Vagina (tissue), 2 donors: ENCODE results near the gene TRIM41. TPM values are rescaled to one million over a fixed set of nuclear protein-coding genes. Genes with fewer than 3 reads are reported as not detected.

Experiments
- DNase-seq, 2 donors: peaks; one replicate each; pipeline ENCODE4 v3.0.0-alpha.2; 2017; ENCODE audit errors: extremely low spot score in 2 of 2
- H3K27ac ChIP-seq: fragments of 200-600 bp; sonication (generic); one replicate; pipeline ENCODE4 v1.5.1; 2019
- H3K27me3 ChIP-seq: fragments of 200-600 bp; sonication (generic); one replicate; pipeline ENCODE4 v1.5.1; 2019
- H3K36me3 ChIP-seq, 2 donors: fragments of 200-600 bp; sonication (generic); one replicate each; pipeline ENCODE4 v1.5.1; 2017 to 2019
- H3K4me1 ChIP-seq: fragments of 200-600 bp; sonication (generic); one replicate; pipeline ENCODE4 v1.5.1; 2019
- H3K4me3 ChIP-seq, 2 donors: fragments of 200-600 bp; sonication (generic); 1 replicate in 1 of 2; 2 replicates in 1 of 2; pipeline ENCODE4 v1.5.1; 2016 to 2019
- H3K9me3 ChIP-seq: fragments of 200-600 bp; sonication (generic); one replicate; pipeline ENCODE4 v1.5.1; 2019
- CTCF ChIP-seq, 3 experiments: fragments of 450-650 bp in 2 of 3; fragments of 200-600 bp in 1 of 3; sonication (generic) in 1 of 3; IDR thresholded peaks; one replicate each; pipeline ENCODE4 v1.5.1; 2017 to 2019; ENCODE audit warnings: antibody characterized with exemption in 3 of 3, mild to moderate bottlenecking in 2 of 3, moderate library complexity in 2 of 3
- POLR2A ChIP-seq, 2 donors: fragments of 450-650 bp; IDR thresholded peaks; one replicate each; pipeline ENCODE4 v1.6.1; 2017; ENCODE audit warnings: antibody characterized with exemption in 2 of 2, mild to moderate bottlenecking in 2 of 2, moderate library complexity in 2 of 2
- POLR2AphosphoS5 ChIP-seq, 2 donors: sonication (generic); formaldehyde crosslinking; IDR thresholded peaks; one replicate each; pipeline ENCODE4 v1.9.0; 2017; ENCODE audit warnings: antibody characterized with exemption in 2 of 2, mild to moderate bottlenecking in 2 of 2, low read depth in 1 of 2; ENCODE audit not compliant: insufficient read depth in 1 of 2
- intact Hi-C: fragments of 100-400 bp; cut with DNase I; formaldehyde crosslinking; loops from one replicate; pipeline ENCODE4 v1.15.1; 2023
- total RNA-seq: library from RNA; depleted of rRNA; stranded (reverse); fragments of >200 nt; gene quantifications from one replicate; pipeline ENCODE4 v1.2.3, GENCODE V29; 2016

The TRIM41 gene
- total RNA-seq, 1 donor from 2014 or later: 7.9 TPM

- no peaks in the 10 kb centered on the region for H3K27me3 ChIP-seq
- H3K9me3 ChIP-seq: no peaks in the 10 kb centered on the region
- peak overlapping the region; percentile 83 to 86 for H3K4me3 ChIP-seq
- intact Hi-C loops: loop anchor here (1.0 to 10.0 kb wide), 2 partner anchors 31 to 386 kb away; partner anchors contain the start of gene MGAT1
- DNase-seq: no peak
- TF ChIP-seq CTCF (IDR thresholded peaks at IDR 0.05) (no peak), POLR2A (IDR thresholded peaks at IDR 0.05) (no peak), POLR2AphosphoS5 (IDR thresholded peaks at IDR 0.05; ENCODE audit: insufficient read depth in 1 of 2, low read depth in 1 of 2) (peak in 1 of 2 donors; percentile 44)
- H3K36me3 ChIP-seq: no peaks in the 10 kb centered on the region
- peaks cover 21% of the 10 kb centered on the region for H3K4me1 ChIP-seq
- H3K27ac ChIP-seq: peak overlapping the region; percentile 93
Measured at GRCh38 chr5:181190711-181191525, 32.2 kb upstream of the TRIM41 start.

- peak overlapping the region; percentile 83 to 86 for H3K4me3 ChIP-seq
- H3K36me3 ChIP-seq: no peaks in the 10 kb centered on the region
- DNase-seq: peak in 1 of 2 donors; percentile 99
- H3K9me3 ChIP-seq: no peaks in the 10 kb centered on the region
- TF ChIP-seq POLR2A (IDR thresholded peaks at IDR 0.05) (peak in 1 of 2 donors; percentile 62), CTCF (IDR thresholded peaks at IDR 0.05) (no peak), POLR2AphosphoS5 (IDR thresholded peaks at IDR 0.05; ENCODE audit: insufficient read depth in 1 of 2, low read depth in 1 of 2) (peak; percentile 80 to 88)
- intact Hi-C loops: loop anchor here (1.0 to 10.0 kb wide), 2 partner anchors 31 to 387 kb away; partner anchors contain the start of gene MGAT1
- H3K27me3 ChIP-seq: no peaks in the 10 kb centered on the region
- H3K4me1 ChIP-seq: peaks cover 21% of the 10 kb centered on the region
- H3K27ac ChIP-seq: peak overlapping the region; percentile 93
Measured at GRCh38 chr5:181191526-181192336, 31.4 kb upstream of the TRIM41 start.

- intact Hi-C loops: loop anchor here (10.0 kb wide), 1 partner anchor 388 kb away; the partner anchor contains the start of gene MGAT1
- Histone ChIP-seq H3K4me1 (peaks cover 21% of the 10 kb centered on the region), H3K27ac (peak overlapping the region; percentile 93)
Measured at GRCh38 chr5:181192337-181193046, 30.6 kb upstream of the TRIM41 start.

GRCh38 chr5:181193656-181194055, 29.4 kb upstream of the TRIM41 start:
- TF ChIP-seq CTCF (IDR thresholded peaks at IDR 0.05): no peak
- no peak for TF ChIP-seq POLR2A (IDR thresholded peaks at IDR 0.05)
- TF ChIP-seq POLR2AphosphoS5 (IDR thresholded peaks at IDR 0.05; ENCODE audit: insufficient read depth in 1 of 2, low read depth in 1 of 2): no peak
- Histone ChIP-seq H3K9me3 (no peaks in the 10 kb centered on the region), H3K4me1 (peaks cover 10% of the 10 kb centered on the region), H3K27ac (no peak overlapping the region), H3K4me3 (no peak overlapping the region), H3K27me3 (no peaks in the 10 kb centered on the region), H3K36me3 (no peaks in the 10 kb centered on the region)
- intact Hi-C loops: loop anchor here (10.0 kb wide), 1 partner anchor 389 kb away; the partner anchor contains the start of gene MGAT1
- no peak for DNase-seq

More at GRCh38 chr5:181192337-181193046, 30.6 kb upstream of the TRIM41 start:
- TF ChIP-seq POLR2AphosphoS5 (IDR thresholded peaks at IDR 0.05; ENCODE audit: insufficient read depth in 1 of 2, low read depth in 1 of 2): no peak
- H3K27me3 ChIP-seq: no peaks in the 10 kb centered on the region
- H3K4me3 ChIP-seq: peak overlapping the region; percentile 83 to 86
- H3K36me3 ChIP-seq: no peaks in the 10 kb centered on the region
- no peak for DNase-seq
- H3K9me3 ChIP-seq: no peaks in the 10 kb centered on the region
